ENCODE measurements around the gene WNT9B.
"Not testable (repeated sequence)": the region's sequence is repeated elsewhere in the genome, so short reads cannot be mapped to it uniquely, and the experiment has no call there.

Gene WNT9B

GRCh38 chr17:46822388-46822921, 28.9 kb upstream of the WNT9B start:
- DNase-seq, result no peak

- no peak for DNase-seq
These were observed 27.7 kb upstream of the WNT9B start for GRCh38 chr17:46823657-46824056.

GRCh38 chr17:46826116-46826515, 25.3 kb upstream of the WNT9B start:
- no peak for DNase-seq

GRCh38 chr17:46827274-46827673, 24.1 kb upstream of the WNT9B start:
- no peak for DNase-seq

GRCh38 chr17:46831573-46832330, 19.6 kb upstream of the WNT9B start:
- no peak for DNase-seq

- DNase-seq, result no peak
These were observed 19.0 kb upstream of the WNT9B start for GRCh38 chr17:46832331-46832821.

GRCh38 chr17:46832945-46833839, 18.2 kb upstream of the WNT9B start:
- DNase-seq, result peak; percentile 76

GRCh38 chr17:46833840-46834208, 17.6 kb upstream of the WNT9B start:
- no peak for DNase-seq

GRCh38 chr17:46834846-46835245, 16.5 kb upstream of the WNT9B start:
- DNase-seq, result no peak

- DNase-seq, result no peak
These were observed 14.9 kb upstream of the WNT9B start for GRCh38 chr17:46836500-46836899.

- no peak for DNase-seq
These were observed 13.9 kb upstream of the WNT9B start for GRCh38 chr17:46837521-46837920.

- no peak for DNase-seq
These were observed 12.2 kb upstream of the WNT9B start for GRCh38 chr17:46839211-46839610.

- not testable (repeated sequence) for DNase-seq
These were observed 10.8 kb upstream of the WNT9B start for GRCh38 chr17:46840596-46840995.

- DNase-seq, result no peak
These were observed 9.6 kb upstream of the WNT9B start for GRCh38 chr17:46841561-46842379.

GRCh38 chr17:46842835-46843234, 8.5 kb upstream of the WNT9B start:
- DNase-seq, result no peak

GRCh38 chr17:46847204-46848191, 3.9 kb upstream of the WNT9B start:
- no peak for DNase-seq

- no peak for DNase-seq
These were observed 2.8 kb upstream of the WNT9B start for GRCh38 chr17:46848534-46848933.

- DNase-seq, result no peak
These were observed 725 bp upstream of the WNT9B start for GRCh38 chr17:46850688-46851028.

GRCh38 chr17:46853896-46854444, 2.6 kb downstream of the WNT9B start:
- DNase-seq, result peak; percentile 56

- no peak for DNase-seq
These were observed 3.1 kb downstream of the WNT9B start for GRCh38 chr17:46854515-46854914.

GRCh38 chr17:46854948-46855347, 3.6 kb downstream of the WNT9B start:
- no peak for DNase-seq
